ENCODE results near the gene CDK5. TPM values are rescaled to one million over a fixed set of nuclear protein-coding genes. Genes with fewer than 3 reads are reported as not detected.

The CDK5 gene
- total and polyA plus RNA-seq, 9 of the 15 experiments (the other 6 are each of a cell fraction or from before 2014, with no cell fraction given): 3.2 to 38.0 (median 27.5) TPM

DNA sequence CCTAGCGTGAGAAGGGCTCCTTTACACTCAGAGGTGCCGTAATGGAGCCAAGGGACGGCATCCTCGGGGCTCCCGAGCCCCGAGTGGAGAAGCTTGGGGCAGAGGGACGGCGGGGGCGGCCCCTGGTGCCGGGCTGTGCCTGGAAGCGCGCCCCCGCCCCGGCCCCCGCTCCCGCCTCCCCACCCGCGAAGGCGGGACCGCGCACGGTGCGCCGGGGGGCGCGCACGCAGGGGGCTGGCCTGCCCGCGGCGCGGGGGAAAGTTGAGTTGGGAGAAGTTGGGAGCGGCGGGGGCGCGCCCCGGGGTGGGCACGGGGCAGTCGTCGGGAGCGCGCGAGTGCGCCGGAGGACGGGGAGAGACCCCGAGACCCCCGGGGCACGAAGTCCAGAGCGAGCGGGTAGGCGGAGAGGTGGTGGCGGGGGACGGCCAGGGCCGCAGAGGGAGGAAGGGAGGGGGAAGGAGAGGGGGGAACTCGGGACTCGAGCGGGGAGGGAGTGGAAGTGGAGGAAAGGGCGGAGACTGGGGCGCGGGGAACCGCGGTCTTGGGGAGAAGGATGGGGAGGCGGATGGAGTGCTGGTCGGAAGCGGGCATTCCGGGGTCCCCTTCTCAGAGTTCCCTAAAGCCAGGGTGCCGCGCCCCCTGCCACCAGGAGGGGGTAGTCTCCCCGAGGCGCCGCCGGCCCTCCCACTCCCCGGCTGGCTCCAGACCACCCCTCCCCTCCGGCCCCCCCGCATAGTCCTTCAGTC is 1.8 kb upstream of the CDK5 start, which contains the start of gene SLC4A2 (continued):
- TF ChIP-seq STAG1 (CRISPR knock-in tag; IDR thresholded peaks at IDR 0.05; ENCODE audit: borderline replicate concordance): no peak
- no peak for TF ChIP-seq RBBP5 (IDR thresholded peaks at IDR 0.05; ENCODE audit: borderline replicate concordance, insufficient read depth, low read length, poor library complexity, severe bottlenecking)
- TF ChIP-seq MXI1 (IDR thresholded peaks at IDR 0.05; ENCODE audit: low read depth, low read length): no peak
- TF ChIP-seq KDM4B (IDR thresholded peaks at IDR 0.05; ENCODE audit: borderline replicate concordance in 2 of 2, low read depth in 1 of 2): peak in 1 of 2 experiments; percentile 70; a peak in 1 of 4 replicates
- TF ChIP-seq SMARCE1 (IDR thresholded peaks at IDR 0.05): peak; percentile 25; the same call in 1 of the 2 replicates
- peak; percentile 61 for TF ChIP-seq CCNT2 (IDR thresholded peaks at IDR 0.05; ENCODE audit: borderline replicate concordance, extremely low read depth, insufficient read length, low read depth, low read length)
- no peak; the same call in 1 of the 2 replicates for TF ChIP-seq ELF2 (CRISPR knock-in tag; IDR thresholded peaks at IDR 0.05)
- TF ChIP-seq MAFF (IDR thresholded peaks at IDR 0.05; ENCODE audit: low read length): no peak
- TF ChIP-seq CBX5 (IDR thresholded peaks at IDR 0.05; ENCODE audit: borderline replicate concordance, low read depth): no peak
- TF ChIP-seq ZKSCAN8 (CRISPR knock-in tag; IDR thresholded peaks at IDR 0.05): peak; percentile 85
- peak; percentile 77; the same call in 1 of the 2 replicates for TF ChIP-seq HLTF (IDR thresholded peaks at IDR 0.05)
- TF ChIP-seq TEAD2 (tag; IDR thresholded peaks at IDR 0.05): no peak
- peak; percentile 51; the same call in 1 of the 2 replicates for TF ChIP-seq ZNF263 (CRISPR knock-in tag; IDR thresholded peaks at IDR 0.05; ENCODE audit: borderline replicate concordance)
- TF ChIP-seq TOE1 (IDR thresholded peaks at IDR 0.05; ENCODE audit: borderline replicate concordance): peak; percentile 76; the same call in 1 of the 2 replicates
- no peak for TF ChIP-seq TOE1 (CRISPR knock-in tag; IDR thresholded peaks at IDR 0.05; ENCODE audit: borderline replicate concordance, low read depth)
- no peak; the same call in 1 of the 2 replicates for TF ChIP-seq ETV5 (CRISPR knock-in tag; IDR thresholded peaks at IDR 0.05; ENCODE audit: low read depth)
- TF ChIP-seq, protein P1, sequence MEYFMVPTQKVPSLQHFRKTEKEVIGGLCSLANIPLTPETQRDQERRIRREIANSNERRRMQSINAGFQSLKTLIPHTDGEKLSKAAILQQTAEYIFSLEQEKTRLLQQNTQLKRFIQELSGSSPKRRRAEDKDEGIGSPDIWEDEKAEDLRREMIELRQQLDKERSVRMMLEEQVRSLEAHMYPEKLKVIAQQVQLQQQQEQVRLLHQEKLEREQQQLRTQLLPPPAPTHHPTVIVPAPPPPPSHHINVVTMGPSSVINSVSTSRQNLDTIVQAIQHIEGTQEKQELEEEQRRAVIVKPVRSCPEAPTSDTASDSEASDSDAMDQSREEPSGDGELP (CRISPR knock-in tag; IDR thresholded peaks at IDR 0.05; ENCODE audit: borderline replicate concordance): 0 out of 2 replicates have a peak, but pooled peaks have one; percentile 67
- TF ChIP-seq, protein P2, sequence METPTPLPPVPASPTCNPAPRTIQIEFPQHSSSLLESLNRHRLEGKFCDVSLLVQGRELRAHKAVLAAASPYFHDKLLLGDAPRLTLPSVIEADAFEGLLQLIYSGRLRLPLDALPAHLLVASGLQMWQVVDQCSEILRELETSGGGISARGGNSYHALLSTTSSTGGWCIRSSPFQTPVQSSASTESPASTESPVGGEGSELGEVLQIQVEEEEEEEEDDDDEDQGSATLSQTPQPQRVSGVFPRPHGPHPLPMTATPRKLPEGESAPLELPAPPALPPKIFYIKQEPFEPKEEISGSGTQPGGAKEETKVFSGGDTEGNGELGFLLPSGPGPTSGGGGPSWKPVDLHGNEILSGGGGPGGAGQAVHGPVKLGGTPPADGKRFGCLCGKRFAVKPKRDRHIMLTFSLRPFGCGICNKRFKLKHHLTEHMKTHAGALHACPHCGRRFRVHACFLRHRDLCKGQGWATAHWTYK (CRISPR knock-in tag; IDR thresholded peaks at IDR 0.05): no peak
- no peak for TF ChIP-seq SMAD3 (CRISPR knock-in tag; conservative IDR thresholded peaks at IDR 0.05)
- TF ChIP-seq ARHGAP35 (IDR thresholded peaks at IDR 0.05; ENCODE audit: partially characterized antibody): no peak
- TF ChIP-seq, protein P3, sequence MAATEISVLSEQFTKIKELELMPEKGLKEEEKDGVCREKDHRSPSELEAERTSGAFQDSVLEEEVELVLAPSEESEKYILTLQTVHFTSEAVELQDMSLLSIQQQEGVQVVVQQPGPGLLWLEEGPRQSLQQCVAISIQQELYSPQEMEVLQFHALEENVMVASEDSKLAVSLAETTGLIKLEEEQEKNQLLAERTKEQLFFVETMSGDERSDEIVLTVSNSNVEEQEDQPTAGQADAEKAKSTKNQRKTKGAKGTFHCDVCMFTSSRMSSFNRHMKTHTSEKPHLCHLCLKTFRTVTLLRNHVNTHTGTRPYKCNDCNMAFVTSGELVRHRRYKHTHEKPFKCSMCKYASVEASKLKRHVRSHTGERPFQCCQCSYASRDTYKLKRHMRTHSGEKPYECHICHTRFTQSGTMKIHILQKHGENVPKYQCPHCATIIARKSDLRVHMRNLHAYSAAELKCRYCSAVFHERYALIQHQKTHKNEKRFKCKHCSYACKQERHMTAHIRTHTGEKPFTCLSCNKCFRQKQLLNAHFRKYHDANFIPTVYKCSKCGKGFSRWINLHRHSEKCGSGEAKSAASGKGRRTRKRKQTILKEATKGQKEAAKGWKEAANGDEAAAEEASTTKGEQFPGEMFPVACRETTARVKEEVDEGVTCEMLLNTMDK (IDR thresholded peaks at IDR 0.05; ENCODE audit: borderline replicate concordance, insufficient read depth, low read depth, low read length, poor library complexity, severe bottlenecking): peak; percentile 38
- TF ChIP-seq, protein P4, sequence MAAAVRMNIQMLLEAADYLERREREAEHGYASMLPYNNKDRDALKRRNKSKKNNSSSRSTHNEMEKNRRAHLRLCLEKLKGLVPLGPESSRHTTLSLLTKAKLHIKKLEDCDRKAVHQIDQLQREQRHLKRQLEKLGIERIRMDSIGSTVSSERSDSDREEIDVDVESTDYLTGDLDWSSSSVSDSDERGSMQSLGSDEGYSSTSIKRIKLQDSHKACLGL (CRISPR knock-in tag; IDR thresholded peaks at IDR 0.05; ENCODE audit: borderline replicate concordance, poor library complexity, severe bottlenecking): no peak

Measured in K562 (cell line).